GM12878 (cell line): ENCODE data around the gene RUBCNL.

ENCODE experiments used
- CEBPB ChIP-seq, 2 experiments: fragments of 150-350 bp in 1 of 2; IDR thresholded peaks; 2 replicates each; pipeline ENCODE4 v1.6.1; 2012 to 2014; ENCODE audit warnings: low read depth in 2 of 2, low read length in 2 of 2, borderline replicate concordance in 1 of 2, inconsistent platforms in 1 of 2
- CHD2 ChIP-seq: IDR thresholded peaks from 2 replicates; pipeline ENCODE4 v1.6.1; 2011; ENCODE audit warnings: low read depth, low read length, improper control_type of control experiment, borderline replicate concordance
- CTCF ChIP-seq, 3 experiments: IDR thresholded peaks in 2 of 3; conservative IDR thresholded peaks in 1 of 3; 2 replicates each; pipeline ENCODE4 v1.5.1; 2011; ENCODE audit warnings: low read depth in 3 of 3, low read length in 3 of 3, mild to moderate bottlenecking in 3 of 3, control low read depth in 2 of 3, moderate library complexity in 2 of 3, inconsistent platforms in 1 of 3, mixed read lengths in 1 of 3; ENCODE audit not compliant: control insufficient read depth in 2 of 3, insufficient read depth in 1 of 3; ENCODE audit errors: extremely low read depth in 1 of 3
- EGR1 ChIP-seq, 2 experiments: IDR thresholded peaks; 1 replicate in 1 of 2; 2 replicates in 1 of 2; pipeline ENCODE4 v1.6.1; 2011 to 2012; ENCODE audit warnings: low read depth in 2 of 2, low read length in 2 of 2, borderline replicate concordance in 1 of 2, mild to moderate bottlenecking in 1 of 2, moderate library complexity in 1 of 2
- ETV6 ChIP-seq, 2 experiments: fragments of 450-650 bp in 1 of 2; IDR thresholded peaks in 1 of 2; conservative IDR thresholded peaks in 1 of 2; 2 replicates each; pipeline ENCODE4 v1.6.1; 2014; ENCODE audit warnings: antibody characterized with exemption in 1 of 2, borderline replicate concordance in 1 of 2, low read depth in 1 of 2, mild to moderate bottlenecking in 1 of 2, moderate library complexity in 1 of 2
- EZH2 ChIP-seq: IDR thresholded peaks from 2 replicates; pipeline ENCODE4 v1.6.1; 2012; ENCODE audit warnings: low read depth, mild to moderate bottlenecking, control low read depth, inconsistent platforms, low read length, borderline replicate concordance; ENCODE audit not compliant: control insufficient read depth
- PAX8 ChIP-seq: fragments of 450-650 bp; IDR thresholded peaks from 2 replicates; pipeline ENCODE4 v1.6.1; 2017; ENCODE audit warnings: mild to moderate bottlenecking, moderate library complexity
- PKNOX1 ChIP-seq: fragments of 450-650 bp; IDR thresholded peaks from 2 replicates; pipeline ENCODE4 v1.6.1; 2016; ENCODE audit warnings: mild to moderate bottlenecking
- REST ChIP-seq: IDR thresholded peaks from 2 replicates; pipeline ENCODE4 v1.6.1; 2012; ENCODE audit warnings: mild to moderate bottlenecking, low read depth, low read length
- TAF1 ChIP-seq: IDR thresholded peaks from 2 replicates; pipeline ENCODE4 v1.6.1; 2011; ENCODE audit warnings: mild to moderate bottlenecking, low read depth, low read length, borderline replicate concordance
- ZBTB33 ChIP-seq: fragments of 450-650 bp; IDR thresholded peaks from 2 replicates; pipeline ENCODE4 v1.6.1; 2017; ENCODE audit warnings: mild to moderate bottlenecking

GRCh38 chr13:46324976-46325375, 62.1 kb downstream of the RUBCNL start:
- TF ChIP-seq EGR1 (IDR thresholded peaks at IDR 0.05; ENCODE audit: borderline replicate concordance in 1 of 2, low read depth in 2 of 2, low read length in 2 of 2), result no peak
- no peak for TF ChIP-seq REST
- no peak for TF ChIP-seq CEBPB (IDR thresholded peaks at IDR 0.05; ENCODE audit: borderline replicate concordance in 1 of 2, low read depth in 2 of 2, low read length in 2 of 2)
- TF ChIP-seq CTCF (IDR thresholded peaks at IDR 0.05 in 2 of 3, conservative IDR thresholded peaks at IDR 0.05 in 1 of 3; ENCODE audit: control insufficient read depth in 2 of 3, extremely low read depth in 1 of 3, insufficient read depth in 1 of 3, low read depth in 3 of 3, low read length in 3 of 3), result no peak
- no peak for TF ChIP-seq ZBTB33
- no peak for TF ChIP-seq ETV6 (conservative IDR thresholded peaks at IDR 0.05 in 1 of 2, IDR thresholded peaks at IDR 0.05 in 1 of 2; ENCODE audit: borderline replicate concordance in 1 of 2, low read depth in 1 of 2)
- TF ChIP-seq CHD2, result no peak
- no peak for TF ChIP-seq PAX8
- TF ChIP-seq EZH2, result no peak
- no peak for TF ChIP-seq TAF1
- TF ChIP-seq PKNOX1, result no peak
